Retinal pigment epithelial cell (primary cell): ENCODE data around the gene EDEM1.
"Not testable (repeated sequence)": the region's sequence is repeated elsewhere in the genome, so short reads cannot be mapped to it uniquely, and the experiment has no call there.

Experiments
- DNase-seq: peaks from one replicate; pipeline ENCODE4 v3.0.0-alpha.2; 2010; ENCODE audit warnings: low read depth
- H3K4me3 ChIP-seq: 2 replicates; pipeline ENCODE4 v1.5.1; 2011; ENCODE audit warnings: mild to moderate bottlenecking, low read length, control low read depth, moderate library complexity
- CTCF ChIP-seq: conservative IDR thresholded peaks from 2 replicates; pipeline ENCODE4 v1.5.1; 2011; ENCODE audit warnings: low read depth, low read length, control low read depth, inconsistent platforms

The EDEM1 gene

DNA sequence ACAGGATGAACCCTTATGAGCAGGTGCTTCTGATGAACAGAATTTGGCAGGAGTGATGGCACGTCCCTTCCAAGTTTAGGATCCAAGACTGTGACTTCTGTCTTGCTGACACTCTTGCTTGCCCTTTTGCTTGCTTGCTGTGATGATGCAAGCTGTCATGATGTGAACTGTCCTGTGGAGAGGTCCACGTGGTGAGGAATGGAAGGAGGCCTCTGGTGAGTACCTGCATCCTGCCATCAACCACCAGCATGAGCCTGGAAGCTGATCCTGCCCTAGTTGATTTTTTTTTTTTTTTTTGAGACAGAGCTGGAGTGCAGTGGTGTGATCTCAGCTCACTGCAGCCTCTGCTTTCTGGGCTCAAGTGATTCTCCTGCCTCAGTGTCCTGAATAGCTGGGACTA, 45.5 kb downstream of the EDEM1 start:
- H3K4me3 ChIP-seq: no peak overlapping the region
- no peak for TF ChIP-seq CTCF
- no peak for DNase-seq

GRCh38 chr3:5235655-5236054, 48.1 kb downstream of the EDEM1 start:
- no peak for DNase-seq
- no peak for TF ChIP-seq CTCF
- no peak overlapping the region for H3K4me3 ChIP-seq

GRCh38 chr3:5238545-5238944, 51.0 kb downstream of the EDEM1 start:
- H3K4me3 ChIP-seq: no peak overlapping the region
- no peak for TF ChIP-seq CTCF
- no peak for DNase-seq

DNA sequence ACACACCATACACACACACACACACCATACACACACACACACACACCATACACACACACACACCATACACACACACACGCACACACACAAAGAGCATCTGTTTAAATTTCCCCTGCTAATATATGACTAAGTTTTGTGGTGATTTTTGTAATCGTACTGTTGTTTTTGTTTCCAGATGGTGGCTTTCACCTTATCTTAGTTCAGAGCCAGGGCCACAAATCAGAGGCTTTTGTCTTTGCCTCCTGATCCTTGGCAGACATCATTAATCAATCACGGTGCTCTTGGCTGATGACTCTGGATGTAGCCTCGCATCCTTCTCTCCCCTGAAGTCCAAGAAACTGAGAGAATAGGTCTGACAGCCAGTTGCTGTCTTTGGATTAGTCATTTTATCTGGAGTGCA, 52.1 kb downstream of the EDEM1 start:
- no peak for DNase-seq
- TF ChIP-seq CTCF: no peak
- no peak overlapping the region for H3K4me3 ChIP-seq

DNA sequence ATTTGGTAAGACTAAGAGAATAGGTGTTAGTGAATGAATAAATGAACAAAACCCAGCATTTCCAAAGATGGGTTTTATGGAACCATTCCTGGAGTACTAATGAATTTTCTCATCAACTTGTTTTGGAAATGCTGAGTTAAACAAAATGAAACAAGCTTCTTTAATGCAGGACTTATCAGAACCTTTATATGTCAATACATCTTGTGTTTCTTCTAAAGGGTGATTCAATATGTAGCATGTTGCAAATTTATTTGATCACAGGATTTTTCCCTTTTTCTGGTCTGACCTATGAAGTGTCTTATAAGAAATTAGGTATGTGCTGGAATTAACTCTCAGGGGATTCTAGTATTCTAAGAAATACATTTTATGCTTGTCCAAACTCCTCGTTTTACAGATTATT, 53.2 kb downstream of the EDEM1 start:
- DNase-seq: no peak
- TF ChIP-seq CTCF: no peak
- H3K4me3 ChIP-seq: no peak overlapping the region

- DNase-seq, H3K4me3 ChIP-seq: not testable (repeated sequence)
Observed at GRCh38 chr3:5242785-5243184, 55.3 kb downstream of the EDEM1 start.

- TF ChIP-seq CTCF: no peak
- H3K4me3 ChIP-seq: no peak overlapping the region
- no peak for DNase-seq
Observed at GRCh38 chr3:5245927-5246326, 58.4 kb downstream of the EDEM1 start.

GRCh38 chr3:5248822-5249221, 61.3 kb downstream of the EDEM1 start:
- DNase-seq: no peak
- H3K4me3 ChIP-seq: no peak overlapping the region
- TF ChIP-seq CTCF: no peak
